ENCODE data around the gene PAWR.

DNA sequence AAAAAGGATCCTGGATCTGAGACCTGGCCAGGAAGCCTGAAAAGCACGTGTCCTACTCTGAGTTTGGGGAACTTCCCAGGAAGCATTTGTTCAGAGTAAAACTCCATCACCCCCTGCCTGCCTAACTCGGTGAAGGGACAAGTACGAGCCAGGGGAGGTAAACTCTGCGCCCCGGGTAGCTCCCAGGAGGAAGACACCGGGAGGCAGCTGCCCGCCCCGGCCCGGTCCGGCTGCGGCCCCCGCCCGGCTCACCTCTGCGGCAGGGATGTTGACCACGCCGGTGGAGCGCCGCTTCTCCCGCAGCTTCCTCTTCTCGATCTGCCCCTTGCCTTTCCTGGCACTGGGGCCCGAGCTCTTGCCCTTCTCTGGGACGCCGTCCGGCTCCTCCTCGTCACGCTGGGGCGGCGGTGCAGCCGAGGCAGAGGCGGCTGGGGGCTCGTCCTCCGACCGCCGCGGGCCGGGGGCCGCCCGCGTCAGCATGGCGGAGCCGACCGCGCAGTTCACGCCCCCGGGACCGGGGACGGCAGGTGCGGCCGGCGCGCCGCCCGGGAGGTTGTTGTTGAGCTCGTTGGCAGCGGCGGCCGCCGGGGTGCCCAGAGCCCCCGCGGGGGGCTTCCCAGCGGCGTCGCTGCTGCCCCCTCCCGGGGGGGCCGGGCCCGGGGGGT lies 1.2 kb downstream of the PAWR start:
- TF ChIP-seq, protein P1, sequence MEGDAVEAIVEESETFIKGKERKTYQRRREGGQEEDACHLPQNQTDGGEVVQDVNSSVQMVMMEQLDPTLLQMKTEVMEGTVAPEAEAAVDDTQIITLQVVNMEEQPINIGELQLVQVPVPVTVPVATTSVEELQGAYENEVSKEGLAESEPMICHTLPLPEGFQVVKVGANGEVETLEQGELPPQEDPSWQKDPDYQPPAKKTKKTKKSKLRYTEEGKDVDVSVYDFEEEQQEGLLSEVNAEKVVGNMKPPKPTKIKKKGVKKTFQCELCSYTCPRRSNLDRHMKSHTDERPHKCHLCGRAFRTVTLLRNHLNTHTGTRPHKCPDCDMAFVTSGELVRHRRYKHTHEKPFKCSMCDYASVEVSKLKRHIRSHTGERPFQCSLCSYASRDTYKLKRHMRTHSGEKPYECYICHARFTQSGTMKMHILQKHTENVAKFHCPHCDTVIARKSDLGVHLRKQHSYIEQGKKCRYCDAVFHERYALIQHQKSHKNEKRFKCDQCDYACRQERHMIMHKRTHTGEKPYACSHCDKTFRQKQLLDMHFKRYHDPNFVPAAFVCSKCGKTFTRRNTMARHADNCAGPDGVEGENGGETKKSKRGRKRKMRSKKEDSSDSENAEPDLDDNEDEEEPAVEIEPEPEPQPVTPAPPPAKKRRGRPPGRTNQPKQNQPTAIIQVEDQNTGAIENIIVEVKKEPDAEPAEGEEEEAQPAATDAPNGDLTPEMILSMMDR (IDR thresholded peaks at IDR 0.05) = peak in 1 of 6 experiments; percentile 7
- peak in 1 of 4 donors; percentile 5 for TF ChIP-seq POLR2A (IDR thresholded peaks at IDR 0.05)
